Breast epithelium (tissue), 4 donors: ENCODE data around the gene U2AF1L4. TPM values are rescaled to one million over a fixed set of nuclear protein-coding genes. Genes with fewer than 3 reads are reported as not detected.

ENCODE experiments used
- DNase-seq, 2 donors: peaks; one replicate each; pipeline ENCODE4 v3.0.0-alpha.2; 2019; ENCODE audit warnings: low spot score in 2 of 2
- H3K27ac ChIP-seq, 2 donors: fragments of 200-600 bp; sonication (generic) in 1 of 2; one replicate each; pipeline ENCODE4 v1.5.1; 2016 to 2019; ENCODE audit warnings: mild to moderate bottlenecking in 1 of 2
- H3K27me3 ChIP-seq, 2 donors: fragments of 200-600 bp; sonication (generic) in 1 of 2; one replicate each; pipeline versions ENCODE4 v1.5.1 to v1.6.0; 2017 to 2019; ENCODE audit warnings: control low read depth in 1 of 2, mild to moderate bottlenecking in 1 of 2
- H3K36me3 ChIP-seq: fragments of 200-600 bp; one replicate; pipeline ENCODE4 v1.5.1; 2019
- H3K4me1 ChIP-seq, 2 donors: fragments of 200-600 bp; sonication (generic); one replicate each; pipeline ENCODE4 v1.5.1; 2016 to 2019; ENCODE audit warnings: control low read depth in 1 of 2
- H3K4me3 ChIP-seq, 3 donors: fragments of 200-600 bp; sonication (generic); 1 replicate in 2 of 3; 2 replicates in 1 of 3; pipeline ENCODE4 v1.5.1; 2016 to 2019; ENCODE audit warnings: mild to moderate bottlenecking in 3 of 3, moderate library complexity in 2 of 3
- H3K9me3 ChIP-seq, 2 donors: fragments of 200-600 bp; sonication (generic) in 1 of 2; one replicate each; pipeline ENCODE4 v1.5.1; 2016 to 2019; ENCODE audit warnings: control low read depth in 1 of 2
- CTCF ChIP-seq, 3 donors: fragments of 450-650 bp; IDR thresholded peaks; one replicate each; pipeline ENCODE4 v1.5.1; 2016 to 2017; ENCODE audit warnings: antibody characterized with exemption in 3 of 3, mild to moderate bottlenecking in 3 of 3, moderate library complexity in 3 of 3
- POLR2A ChIP-seq: fragments of 450-650 bp; IDR thresholded peaks from one replicate; pipeline ENCODE4 v1.6.1; 2016; ENCODE audit warnings: antibody characterized with exemption, mild to moderate bottlenecking, moderate library complexity
- POLR2AphosphoS5 ChIP-seq, 3 donors: sonication (generic); formaldehyde crosslinking; IDR thresholded peaks; one replicate each; pipeline ENCODE4 v1.6.1; 2017; ENCODE audit warnings: antibody characterized with exemption in 3 of 3
- intact Hi-C: fragments of 100-400 bp; cut with DNase I; formaldehyde crosslinking; loops from one replicate; pipeline ENCODE4 v1.15.1; 2023; ENCODE audit warnings: low total_unique reads
- total RNA-seq, 3 donors: library from RNA; depleted of rRNA; stranded (reverse); fragments of >200 nt; gene quantifications; one replicate each; pipeline ENCODE4 v1.1.0, GENCODE V29; 2016

U2AF1L4 gene
- total RNA-seq, 3 donors from 2014 or later, result 15.7 to 37.5 (median 19.5) TPM

GRCh38 chr19:35704218-35704617 lies 41.0 kb downstream of the U2AF1L4 start, which contains the start of gene ZBTB32:
Gene ZBTB32 (plus strand): TSS chr19:35704558. CDS start chr19:35714627, 10,069 bp downstream.
- no peak for TF ChIP-seq POLR2AphosphoS5 (IDR thresholded peaks at IDR 0.05)
- no peak for TF ChIP-seq POLR2A
- TF ChIP-seq CTCF (IDR thresholded peaks at IDR 0.05), result no peak
- H3K36me3 ChIP-seq, result no peaks in the 10 kb centered on the region
- H3K27me3 ChIP-seq, result no peaks in the 10 kb centered on the region
- intact Hi-C loops, result no loop called here
- H3K4me3 ChIP-seq, result no peak within 1 kb of the TSS
- no peak for DNase-seq
- H3K9me3 ChIP-seq, result no peaks in the 10 kb centered on the region
- H3K27ac ChIP-seq, result no peak within 1 kb of the TSS
- H3K4me1 ChIP-seq, result no peaks in the 10 kb centered on the region

GRCh38 chr19:35703343-35703742 lies 41.9 kb downstream of the U2AF1L4 start:
- TF ChIP-seq POLR2A (no peak), POLR2AphosphoS5 (IDR thresholded peaks at IDR 0.05) (no peak), CTCF (IDR thresholded peaks at IDR 0.05) (no peak)
- intact Hi-C loops, result no loop called here
- peak overlapping the region in 1 of 3 donors; percentile 73 for H3K4me3 ChIP-seq
- no peak for DNase-seq
- H3K27ac ChIP-seq, result no peak overlapping the region
- H3K36me3 ChIP-seq, result no peaks in the 10 kb centered on the region
- H3K27me3 ChIP-seq, result no peaks in the 10 kb centered on the region
- no peaks in the 10 kb centered on the region for H3K9me3 ChIP-seq
- no peaks in the 10 kb centered on the region for H3K4me1 ChIP-seq

GRCh38 chr19:35702223-35703012 lies 42.8 kb downstream of the U2AF1L4 start:
- peak; percentile 93 to 96 for DNase-seq
- TF ChIP-seq POLR2AphosphoS5 (IDR thresholded peaks at IDR 0.05) (peak in 2 of 3 donors; percentile 11 to 48), CTCF (IDR thresholded peaks at IDR 0.05) (no peak)
- Histone ChIP-seq H3K27ac (peak overlapping the region; percentile 40 to 53), H3K27me3 (no peaks in the 10 kb centered on the region), H3K4me1 (no peaks in the 10 kb centered on the region), H3K9me3 (no peaks in the 10 kb centered on the region), H3K4me3 (peak overlapping the region; percentile 49 to 84 (median 73)), H3K36me3 (no peaks in the 10 kb centered on the region)
- intact Hi-C loops, result no loop called here

- no peak overlapping the region for H3K4me3 ChIP-seq
- no peak overlapping the region for H3K27ac ChIP-seq
- TF ChIP-seq POLR2AphosphoS5 (IDR thresholded peaks at IDR 0.05) (no peak), CTCF (IDR thresholded peaks at IDR 0.05) (no peak), POLR2A (no peak)
- H3K27me3 ChIP-seq, result no peaks in the 10 kb centered on the region
- no peak for DNase-seq
- intact Hi-C loops, result no loop called here
- H3K9me3 ChIP-seq, result no peaks in the 10 kb centered on the region
- no peaks in the 10 kb centered on the region for H3K36me3 ChIP-seq
- H3K4me1 ChIP-seq, result no peaks in the 10 kb centered on the region
Measured at GRCh38 chr19:35696835-35697234, 48.4 kb downstream of the U2AF1L4 start.

GRCh38 chr19:35695895-35696422 lies 49.3 kb downstream of the U2AF1L4 start:
- no peak for TF ChIP-seq POLR2A
- no peak for TF ChIP-seq CTCF (IDR thresholded peaks at IDR 0.05)
- no peak for TF ChIP-seq POLR2AphosphoS5 (IDR thresholded peaks at IDR 0.05)
- Histone ChIP-seq H3K4me3 (no peak overlapping the region), H3K36me3 (no peaks in the 10 kb centered on the region), H3K27ac (no peak overlapping the region), H3K27me3 (no peaks in the 10 kb centered on the region), H3K4me1 (no peaks in the 10 kb centered on the region), H3K9me3 (no peaks in the 10 kb centered on the region)
- intact Hi-C loops, result no loop called here
- DNase-seq, result no peak
